PFSK-1 (cell line): ENCODE results near the gene RERE.

Experiments
- POLR2AphosphoS5 ChIP-seq: IDR thresholded peaks from 2 replicates; pipeline ENCODE4 v1.6.1; 2012; ENCODE audit warnings: low read depth, mild to moderate bottlenecking, control low read depth, low read length, moderate library complexity
- TAF1 ChIP-seq: IDR thresholded peaks from 2 replicates; pipeline ENCODE4 v1.6.1; 2012; ENCODE audit warnings: low read length, control low read depth, borderline replicate concordance; ENCODE audit not compliant: insufficient read depth
- TF ChIP-seq, protein P1 (sequence below), 2 experiments: IDR thresholded peaks; 2 replicates each; pipeline versions ENCODE4 v1.6.1 to v1.8.0; 2011 to 2012; ENCODE audit warnings: low read depth in 2 of 2, low read length in 2 of 2, control low read depth in 1 of 2, inconsistent platforms in 1 of 2, mild to moderate bottlenecking in 1 of 2, moderate library complexity in 1 of 2; ENCODE audit not compliant: insufficient read depth in 1 of 2

DNA sequence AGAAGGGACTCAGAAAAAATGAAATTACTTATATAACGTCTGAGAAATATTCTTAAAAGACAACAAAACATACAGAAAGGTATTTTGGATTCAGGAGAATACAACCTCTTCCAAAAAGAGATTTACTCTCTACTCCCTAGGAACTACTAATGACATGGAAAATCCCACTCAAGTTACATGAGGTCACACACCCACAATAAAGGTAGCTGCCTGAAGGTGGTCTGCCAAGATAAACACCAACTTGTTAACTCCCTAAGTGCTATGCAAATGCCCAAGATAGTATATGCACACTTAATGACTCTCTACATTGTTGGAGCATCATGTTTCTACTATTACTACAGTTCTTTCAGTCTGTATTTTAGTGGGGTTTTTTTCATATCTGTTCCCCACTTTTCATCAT, 26.5 kb downstream of the RERE start:
- TF ChIP-seq POLR2AphosphoS5 (no peak), TAF1 (no peak)
- TF ChIP-seq, protein P1, sequence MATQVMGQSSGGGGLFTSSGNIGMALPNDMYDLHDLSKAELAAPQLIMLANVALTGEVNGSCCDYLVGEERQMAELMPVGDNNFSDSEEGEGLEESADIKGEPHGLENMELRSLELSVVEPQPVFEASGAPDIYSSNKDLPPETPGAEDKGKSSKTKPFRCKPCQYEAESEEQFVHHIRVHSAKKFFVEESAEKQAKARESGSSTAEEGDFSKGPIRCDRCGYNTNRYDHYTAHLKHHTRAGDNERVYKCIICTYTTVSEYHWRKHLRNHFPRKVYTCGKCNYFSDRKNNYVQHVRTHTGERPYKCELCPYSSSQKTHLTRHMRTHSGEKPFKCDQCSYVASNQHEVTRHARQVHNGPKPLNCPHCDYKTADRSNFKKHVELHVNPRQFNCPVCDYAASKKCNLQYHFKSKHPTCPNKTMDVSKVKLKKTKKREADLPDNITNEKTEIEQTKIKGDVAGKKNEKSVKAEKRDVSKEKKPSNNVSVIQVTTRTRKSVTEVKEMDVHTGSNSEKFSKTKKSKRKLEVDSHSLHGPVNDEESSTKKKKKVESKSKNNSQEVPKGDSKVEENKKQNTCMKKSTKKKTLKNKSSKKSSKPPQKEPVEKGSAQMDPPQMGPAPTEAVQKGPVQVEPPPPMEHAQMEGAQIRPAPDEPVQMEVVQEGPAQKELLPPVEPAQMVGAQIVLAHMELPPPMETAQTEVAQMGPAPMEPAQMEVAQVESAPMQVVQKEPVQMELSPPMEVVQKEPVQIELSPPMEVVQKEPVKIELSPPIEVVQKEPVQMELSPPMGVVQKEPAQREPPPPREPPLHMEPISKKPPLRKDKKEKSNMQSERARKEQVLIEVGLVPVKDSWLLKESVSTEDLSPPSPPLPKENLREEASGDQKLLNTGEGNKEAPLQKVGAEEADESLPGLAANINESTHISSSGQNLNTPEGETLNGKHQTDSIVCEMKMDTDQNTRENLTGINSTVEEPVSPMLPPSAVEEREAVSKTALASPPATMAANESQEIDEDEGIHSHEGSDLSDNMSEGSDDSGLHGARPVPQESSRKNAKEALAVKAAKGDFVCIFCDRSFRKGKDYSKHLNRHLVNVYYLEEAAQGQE (IDR thresholded peaks at IDR 0.05; ENCODE audit: insufficient read depth in 1 of 2, low read depth in 2 of 2, low read length in 2 of 2) = no peak
